ENCODE measurements around the gene PRKCQ. TPM values are rescaled to one million over a fixed set of nuclear protein-coding genes. Genes with fewer than 3 reads are reported as not detected.

Gene PRKCQ
- total and polyA plus RNA-seq, 7 donors: 6.6 to 76.3 (median 33.8) TPM

DNA sequence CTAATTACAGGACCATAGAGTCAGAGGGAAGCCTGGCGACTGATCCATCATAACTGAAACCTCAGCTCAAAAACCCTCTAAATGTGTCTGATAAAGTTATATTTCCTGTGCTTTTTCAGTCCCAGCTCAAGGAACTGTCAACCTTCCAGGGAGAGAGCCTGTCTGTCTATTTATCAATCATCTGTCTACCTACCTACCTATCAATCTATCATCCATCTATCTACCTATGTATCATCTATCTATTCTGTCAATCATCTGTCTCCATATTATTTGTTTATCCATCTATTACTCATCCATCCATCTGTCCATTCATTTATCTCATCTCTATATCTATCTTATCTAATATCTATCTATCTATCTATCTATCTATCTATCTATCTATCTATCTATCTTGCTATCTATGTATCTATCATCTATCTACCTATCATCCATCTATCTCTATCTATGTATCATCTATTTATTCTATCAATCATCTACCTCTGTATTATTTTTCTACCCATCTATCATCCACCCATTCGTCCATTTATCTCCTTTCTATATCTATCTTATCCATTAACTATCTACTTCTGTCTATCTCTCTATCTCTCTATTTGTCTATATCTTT, 161.4 kb downstream of the PRKCQ start:
- ATAC-seq (no peak), DNase-seq (no peak)
- TF ChIP-seq, protein P1, sequence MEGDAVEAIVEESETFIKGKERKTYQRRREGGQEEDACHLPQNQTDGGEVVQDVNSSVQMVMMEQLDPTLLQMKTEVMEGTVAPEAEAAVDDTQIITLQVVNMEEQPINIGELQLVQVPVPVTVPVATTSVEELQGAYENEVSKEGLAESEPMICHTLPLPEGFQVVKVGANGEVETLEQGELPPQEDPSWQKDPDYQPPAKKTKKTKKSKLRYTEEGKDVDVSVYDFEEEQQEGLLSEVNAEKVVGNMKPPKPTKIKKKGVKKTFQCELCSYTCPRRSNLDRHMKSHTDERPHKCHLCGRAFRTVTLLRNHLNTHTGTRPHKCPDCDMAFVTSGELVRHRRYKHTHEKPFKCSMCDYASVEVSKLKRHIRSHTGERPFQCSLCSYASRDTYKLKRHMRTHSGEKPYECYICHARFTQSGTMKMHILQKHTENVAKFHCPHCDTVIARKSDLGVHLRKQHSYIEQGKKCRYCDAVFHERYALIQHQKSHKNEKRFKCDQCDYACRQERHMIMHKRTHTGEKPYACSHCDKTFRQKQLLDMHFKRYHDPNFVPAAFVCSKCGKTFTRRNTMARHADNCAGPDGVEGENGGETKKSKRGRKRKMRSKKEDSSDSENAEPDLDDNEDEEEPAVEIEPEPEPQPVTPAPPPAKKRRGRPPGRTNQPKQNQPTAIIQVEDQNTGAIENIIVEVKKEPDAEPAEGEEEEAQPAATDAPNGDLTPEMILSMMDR (IDR thresholded peaks at IDR 0.05): no peak
- no peaks in the 10 kb centered on the region for H3K27me3 ChIP-seq (ENCODE audit: insufficient read depth in 3 of 3, low read length in 2 of 3)
- 85 to 92% (median 90%) methylated on average over 2 of the region's 2 CpGs for WGBS, 3 donors
- H3K9me3 ChIP-seq: no peaks in the 10 kb centered on the region
- no peak overlapping the region for H3K4me3 ChIP-seq
- H3K36me3 ChIP-seq (ENCODE audit: insufficient read depth in 1 of 2, low read depth in 1 of 2): no peaks in the 10 kb centered on the region
- intact Hi-C loops (cut with DNase I): loop anchor here (5.0 to 10.0 kb wide), 3 partner anchors 46 to 249 kb away; no protein-coding TSS in a partner anchor
- H3K27ac ChIP-seq: no peak overlapping the region
- no peaks in the 10 kb centered on the region for H3K4me1 ChIP-seq

DNA sequence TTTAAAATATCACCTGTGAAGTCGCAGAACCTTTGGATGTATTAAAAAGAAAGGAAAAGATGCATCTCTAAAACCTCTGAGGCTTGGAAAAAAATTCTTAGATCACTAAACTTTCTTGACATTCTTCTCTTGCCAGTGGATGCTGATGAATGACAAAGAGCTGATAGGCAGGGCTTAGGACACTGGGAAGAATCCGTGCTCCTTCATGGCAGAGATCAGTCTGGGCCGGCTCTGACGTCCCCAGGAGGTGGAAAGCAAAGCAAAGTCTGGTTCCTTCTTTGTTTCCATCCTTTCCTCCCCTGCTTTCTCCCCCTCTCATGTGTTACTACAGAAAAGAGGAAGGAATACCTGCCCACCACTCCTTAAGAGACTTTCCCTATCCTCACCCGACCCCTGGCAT, 161.9 kb downstream of the PRKCQ start:
- TF ChIP-seq, protein P1 (IDR thresholded peaks at IDR 0.05): no peak
- DNase-seq (no peak), ATAC-seq (no peak)
- WGBS, 3 donors: 67 to 77% (median 72%) methylated on average over 5 of the region's 5 CpGs
- no peaks in the 10 kb centered on the region for H3K27me3 ChIP-seq (ENCODE audit: insufficient read depth in 3 of 3, low read length in 2 of 3)
- H3K4me1 ChIP-seq: no peaks in the 10 kb centered on the region
- H3K4me3 ChIP-seq: no peak overlapping the region
- no peaks in the 10 kb centered on the region for H3K9me3 ChIP-seq
- H3K27ac ChIP-seq: no peak overlapping the region
- H3K36me3 ChIP-seq (ENCODE audit: insufficient read depth in 1 of 2, low read depth in 1 of 2): no peaks in the 10 kb centered on the region
- intact Hi-C loops (cut with DNase I): loop anchor here (5.0 to 10.0 kb wide), 3 partner anchors 47 to 249 kb away; no protein-coding TSS in a partner anchor

DNA sequence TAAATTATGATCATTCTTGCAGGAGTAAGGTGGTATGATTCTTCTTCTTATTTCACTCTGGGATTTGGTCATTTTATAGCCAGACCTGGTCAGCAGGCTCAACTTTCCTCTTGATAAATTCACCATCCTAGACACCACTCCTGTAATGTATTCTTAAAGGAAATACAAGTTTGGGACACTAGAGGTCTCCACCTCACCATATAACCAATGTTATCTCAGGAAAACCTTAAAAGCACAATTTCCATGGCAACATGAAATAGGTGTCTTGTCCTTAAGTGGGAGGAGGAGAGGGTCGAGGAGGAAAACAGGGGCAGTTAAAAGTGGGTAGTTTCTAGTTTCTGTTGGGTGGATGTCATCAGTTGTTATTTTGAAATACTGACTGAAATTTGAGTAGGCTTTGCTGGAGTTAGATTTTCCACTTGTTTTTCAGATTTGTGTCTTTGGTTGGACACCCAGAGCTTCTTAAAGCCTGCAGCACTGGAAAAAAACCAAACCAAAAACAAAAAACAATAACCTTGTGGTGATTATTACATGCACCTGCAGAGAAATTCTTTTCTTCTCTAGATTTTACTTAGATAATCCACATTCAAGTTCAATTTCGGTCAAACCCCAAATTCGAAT, 163.1 kb downstream of the PRKCQ start:
- no peaks in the 10 kb centered on the region for H3K27me3 ChIP-seq (ENCODE audit: insufficient read depth in 3 of 3, low read length in 2 of 3)
- H3K9me3 ChIP-seq: no peaks in the 10 kb centered on the region
- intact Hi-C loops (cut with DNase I): loop anchor here (5.0 to 10.0 kb wide), 3 partner anchors 48 to 250 kb away; no protein-coding TSS in a partner anchor
- 22 to 37% (median 24%) methylated on average over 3 of the region's 3 CpGs for WGBS, 3 donors
- H3K36me3 ChIP-seq (ENCODE audit: insufficient read depth in 1 of 2, low read depth in 1 of 2): no peaks in the 10 kb centered on the region
- no peak overlapping the region for H3K4me3 ChIP-seq
- H3K27ac ChIP-seq: no peak overlapping the region
- peak; percentile 57 to 77 (median 73) for ATAC-seq
- H3K4me1 ChIP-seq: no peaks in the 10 kb centered on the region
- no peak for DNase-seq
- TF ChIP-seq, protein P1 (IDR thresholded peaks at IDR 0.05): peak; percentile 72

DNA sequence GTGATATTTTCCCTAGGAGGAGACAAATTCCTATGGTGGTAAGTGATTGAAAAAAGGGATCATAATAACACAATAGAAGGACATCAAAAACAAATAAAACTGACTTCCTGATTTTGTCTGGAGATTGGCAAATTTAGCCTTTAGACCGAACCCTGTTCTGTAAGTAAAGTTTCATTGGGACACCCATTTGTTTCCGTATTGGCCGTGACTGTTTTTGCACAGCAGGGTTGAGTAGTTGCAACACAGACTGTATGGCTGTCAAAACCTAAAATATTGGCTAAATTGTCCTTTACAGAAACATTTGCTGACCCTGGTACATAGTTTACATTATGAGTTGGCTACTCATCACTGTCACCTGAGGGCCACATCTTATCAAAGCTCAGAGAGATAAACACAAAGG, 168.6 kb downstream of the PRKCQ start:
- Histone ChIP-seq H3K27ac (peak overlapping the region; percentile 97), H3K36me3 (ENCODE audit: insufficient read depth in 1 of 2, low read depth in 1 of 2) (no peaks in the 10 kb centered on the region), H3K27me3 (ENCODE audit: insufficient read depth in 3 of 3, low read length in 2 of 3) (no peaks in the 10 kb centered on the region), H3K4me3 (no peak overlapping the region), H3K9me3 (no peaks in the 10 kb centered on the region), H3K4me1 (peaks cover 16% of the 10 kb centered on the region)
- ATAC-seq (no peak), DNase-seq (no peak)
- intact Hi-C loops (cut with DNase I): loop anchor here (5.0 to 10.0 kb wide), 3 partner anchors 53 to 1381 kb away; no protein-coding TSS in a partner anchor
- WGBS, 3 donors: 89 to 90% (median 89%) methylated on average over 3 of the region's 3 CpGs
- TF ChIP-seq, protein P1 (IDR thresholded peaks at IDR 0.05): no peak
